Kidney (tissue), 14 donors: ENCODE results near the gene KRTAP4-12. TPM values are rescaled to one million over a fixed set of nuclear protein-coding genes. Genes with fewer than 3 reads are reported as not detected.

Source experiments
- DNase-seq, 5 donors: peaks; one replicate each; pipeline ENCODE4 v3.0.0-alpha.2; 2013 to 2020
- FAIRE-seq: peaks from 2 replicates; lab custom pipeline; 2012; peaks lifted over from hg19 to GRCh38; lab: Jason Lieb, UNC
- H3K27ac ChIP-seq, 2 donors: one replicate each; pipeline ENCODE4 v1.7.0; 2013; ENCODE audit warnings: low read depth in 2 of 2, low read length in 2 of 2, inconsistent platforms in 1 of 2
- H3K27me3 ChIP-seq: one replicate; pipeline ENCODE4 v1.7.1; 2013; ENCODE audit warnings: low read length, inconsistent platforms; ENCODE audit not compliant: control insufficient read depth, insufficient read depth
- H3K36me3 ChIP-seq, 3 donors: one replicate each; pipeline versions ENCODE4 v1.7.0 to v1.7.1; 2013; ENCODE audit warnings: low read length in 3 of 3, control low read depth in 1 of 3, inconsistent platforms in 1 of 3; ENCODE audit not compliant: insufficient read depth in 3 of 3, control insufficient read depth in 2 of 3
- H3K4me1 ChIP-seq, 3 donors: one replicate each; pipeline versions ENCODE4 v1.7.0 to v1.7.1; 2013; ENCODE audit warnings: low read length in 3 of 3, inconsistent platforms in 1 of 3, low read depth in 1 of 3; ENCODE audit not compliant: control insufficient read depth in 2 of 3, insufficient read depth in 2 of 3
- H3K4me3 ChIP-seq, 3 donors: one replicate each; pipeline versions ENCODE4 v1.7.0 to v1.8.1; 2013; ENCODE audit warnings: low read length in 3 of 3, control low read depth in 1 of 3, inconsistent platforms in 1 of 3
- H3K9ac ChIP-seq, 3 donors: one replicate each; pipeline versions ENCODE4 v1.7.0 to v1.7.1; 2013; ENCODE audit warnings: low read length in 3 of 3, control low read depth in 1 of 3, inconsistent platforms in 1 of 3
- H3K9me3 ChIP-seq, 3 donors: one replicate each; pipeline versions ENCODE4 v1.7.0 to v1.7.1; 2013; ENCODE audit warnings: low read length in 3 of 3, control low read depth in 1 of 3, inconsistent platforms in 1 of 3; ENCODE audit not compliant: control insufficient read depth in 2 of 3, insufficient read depth in 1 of 3
- intact Hi-C: fragments of 100-400 bp; cut with DNase I; formaldehyde crosslinking; loops from one replicate; pipeline ENCODE4 v1.11.1; 2022
- polyA plus RNA-seq: library from polyadenylated mRNA; stranded (reverse); fragments of 350-450 nt; fragmentation: Illumina TruSeq; extraction: RNeasy Lipid Tissue Mini Kit (QIAGEN cat#74804); gene quantifications from one replicate; pipeline ENCODE4 v1.2.3, GENCODE V29; 2014; ENCODE audit warnings: low read depth, low replicate concordance; ENCODE audit not compliant: insufficient read depth
- total RNA-seq: library from RNA; stranded (reverse); fragmentation: NEBNext Ultra II Directional; extraction: Animal tissue kit (Norgen Biotek cat#: 25700); gene quantifications from one replicate; pipeline ENCODE4 v1.2.1, GENCODE V29; 2021
- TF ChIP-seq, protein P1 (sequence below): IDR thresholded peaks from 3 replicates; pipeline ENCODE4 v1.5.1; 2012; ENCODE audit warnings: mild to moderate bottlenecking, moderate library complexity, borderline replicate concordance; ENCODE audit not compliant: insufficient read depth; ENCODE audit errors: extremely low read depth
- donor health status: control.
- donor health status: control.
- donor health status: control.
- donor health status: control.
- donor health status: control.
- donor health status: DM: yes; HTN: yes; CAD: no.
- donor health status: Normal renal cell carcinoma (clear cell type).

KRTAP4-12 gene
- total and polyA plus RNA-seq, 2 donors from 2014 or later, result not detected

DNA sequence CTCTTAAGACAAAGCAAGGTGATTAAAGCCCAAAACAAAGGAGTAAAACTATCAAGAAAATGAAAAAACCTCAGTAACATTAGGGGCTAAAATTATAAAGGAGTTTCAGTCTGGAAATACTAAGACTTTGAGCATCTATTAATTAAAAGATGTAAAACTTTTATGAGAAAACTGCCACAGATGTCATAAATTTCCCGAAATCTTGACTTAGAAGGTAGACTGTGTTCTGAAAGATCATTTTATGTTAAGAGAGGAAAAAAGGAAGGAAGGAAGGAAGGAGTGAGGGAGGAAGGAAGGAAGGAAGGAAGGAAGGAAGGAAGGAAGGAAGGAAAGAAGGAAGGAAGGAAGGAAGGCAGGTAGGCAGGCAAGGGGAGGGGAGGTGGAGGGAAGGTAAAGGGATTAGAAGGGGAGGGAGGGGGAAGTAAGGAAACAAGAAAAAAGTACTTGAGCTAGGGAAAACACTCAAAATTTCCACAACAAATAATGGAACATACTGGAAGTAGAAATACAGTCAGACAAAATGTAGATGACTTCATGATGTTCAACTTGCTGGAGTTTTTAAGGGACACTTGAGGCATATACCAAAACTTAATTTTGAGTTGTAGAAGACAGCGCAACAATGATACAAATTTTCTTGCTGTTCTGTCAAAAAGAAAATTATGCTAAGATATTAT, 23.7 kb upstream of the KRTAP4-12 start:
- TF ChIP-seq, protein P1, sequence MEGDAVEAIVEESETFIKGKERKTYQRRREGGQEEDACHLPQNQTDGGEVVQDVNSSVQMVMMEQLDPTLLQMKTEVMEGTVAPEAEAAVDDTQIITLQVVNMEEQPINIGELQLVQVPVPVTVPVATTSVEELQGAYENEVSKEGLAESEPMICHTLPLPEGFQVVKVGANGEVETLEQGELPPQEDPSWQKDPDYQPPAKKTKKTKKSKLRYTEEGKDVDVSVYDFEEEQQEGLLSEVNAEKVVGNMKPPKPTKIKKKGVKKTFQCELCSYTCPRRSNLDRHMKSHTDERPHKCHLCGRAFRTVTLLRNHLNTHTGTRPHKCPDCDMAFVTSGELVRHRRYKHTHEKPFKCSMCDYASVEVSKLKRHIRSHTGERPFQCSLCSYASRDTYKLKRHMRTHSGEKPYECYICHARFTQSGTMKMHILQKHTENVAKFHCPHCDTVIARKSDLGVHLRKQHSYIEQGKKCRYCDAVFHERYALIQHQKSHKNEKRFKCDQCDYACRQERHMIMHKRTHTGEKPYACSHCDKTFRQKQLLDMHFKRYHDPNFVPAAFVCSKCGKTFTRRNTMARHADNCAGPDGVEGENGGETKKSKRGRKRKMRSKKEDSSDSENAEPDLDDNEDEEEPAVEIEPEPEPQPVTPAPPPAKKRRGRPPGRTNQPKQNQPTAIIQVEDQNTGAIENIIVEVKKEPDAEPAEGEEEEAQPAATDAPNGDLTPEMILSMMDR, result no peak
- intact Hi-C loops, result no loop called here
- no peaks in the 10 kb centered on the region for H3K27me3 ChIP-seq
- no peak for FAIRE-seq
- H3K36me3 ChIP-seq, result no peaks in the 10 kb centered on the region
- peaks cover 0 to 9% (median 0%) of the 10 kb centered on the region in 3 donors for H3K9me3 ChIP-seq
- H3K4me3 ChIP-seq, result no peak overlapping the region
- no peak overlapping the region for H3K9ac ChIP-seq
- DNase-seq, result no peak
- no peak overlapping the region for H3K27ac ChIP-seq
- H3K4me1 ChIP-seq, result no peaks in the 10 kb centered on the region

DNA sequence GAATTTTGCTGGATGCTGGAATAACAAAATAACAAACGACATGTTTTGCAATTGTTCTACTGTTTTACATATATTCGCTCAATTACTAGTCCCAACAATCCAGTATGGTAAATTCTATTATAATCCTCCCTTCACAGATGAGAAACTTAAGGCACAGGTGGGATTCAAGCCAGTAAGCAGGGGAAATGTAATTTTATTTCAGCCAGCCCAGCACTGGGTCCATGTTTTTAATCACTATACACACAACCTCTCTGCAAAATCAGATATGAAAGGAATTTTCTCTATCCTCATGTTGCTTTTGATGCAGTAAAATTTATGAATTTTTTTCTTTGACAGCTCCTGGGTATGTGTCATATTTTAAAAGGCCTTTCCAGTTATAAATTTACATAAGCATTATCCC, 21.3 kb upstream of the KRTAP4-12 start:
- H3K4me1 ChIP-seq, result no peaks in the 10 kb centered on the region
- H3K36me3 ChIP-seq, result no peaks in the 10 kb centered on the region
- H3K27me3 ChIP-seq, result no peaks in the 10 kb centered on the region
- TF ChIP-seq, protein P1, result no peak
- no peak for DNase-seq
- no peak for FAIRE-seq
- H3K4me3 ChIP-seq, result no peak overlapping the region
- H3K9me3 ChIP-seq, result peaks cover 0 to 9% (median 0%) of the 10 kb centered on the region in 3 donors
- no peak overlapping the region for H3K27ac ChIP-seq
- intact Hi-C loops, result no loop called here
- no peak overlapping the region for H3K9ac ChIP-seq

DNA sequence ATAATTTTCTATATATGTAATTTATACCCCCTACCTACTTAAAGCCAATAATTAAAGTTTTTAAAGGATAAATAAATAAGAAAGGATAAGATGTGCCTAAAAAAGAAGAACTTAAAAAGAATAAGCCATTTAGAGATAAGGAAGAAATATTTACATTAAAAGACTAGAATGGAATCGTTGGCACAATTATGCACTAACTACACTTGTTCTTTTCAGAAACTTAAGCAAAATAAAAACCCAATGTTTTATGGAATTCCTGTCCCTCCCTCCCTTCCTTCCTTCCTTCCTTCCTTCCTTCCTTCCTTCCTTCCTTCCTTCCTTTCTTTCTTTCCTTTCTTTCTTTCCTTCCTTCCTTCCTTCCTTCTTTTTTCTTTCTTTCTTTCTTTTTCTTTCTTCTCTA, 20.9 kb upstream of the KRTAP4-12 start:
- no peak overlapping the region for H3K4me3 ChIP-seq
- TF ChIP-seq, protein P1, result no peak
- H3K4me1 ChIP-seq, result no peaks in the 10 kb centered on the region
- no peaks in the 10 kb centered on the region for H3K36me3 ChIP-seq
- no peak overlapping the region for H3K9ac ChIP-seq
- no peak overlapping the region for H3K27ac ChIP-seq
- DNase-seq (no peak), FAIRE-seq (no peak)
- intact Hi-C loops, result no loop called here
- H3K27me3 ChIP-seq, result no peaks in the 10 kb centered on the region
- peaks cover 0 to 9% (median 0%) of the 10 kb centered on the region in 3 donors for H3K9me3 ChIP-seq
